ENCODE measurements around the gene ZNF862. TPM values are rescaled to one million over a fixed set of nuclear protein-coding genes. Genes with fewer than 3 reads are reported as not detected.

ZNF862 gene
- polyA plus RNA-seq, 4 donors: 3.2 to 12.6 (median 6.6) TPM

DNA sequence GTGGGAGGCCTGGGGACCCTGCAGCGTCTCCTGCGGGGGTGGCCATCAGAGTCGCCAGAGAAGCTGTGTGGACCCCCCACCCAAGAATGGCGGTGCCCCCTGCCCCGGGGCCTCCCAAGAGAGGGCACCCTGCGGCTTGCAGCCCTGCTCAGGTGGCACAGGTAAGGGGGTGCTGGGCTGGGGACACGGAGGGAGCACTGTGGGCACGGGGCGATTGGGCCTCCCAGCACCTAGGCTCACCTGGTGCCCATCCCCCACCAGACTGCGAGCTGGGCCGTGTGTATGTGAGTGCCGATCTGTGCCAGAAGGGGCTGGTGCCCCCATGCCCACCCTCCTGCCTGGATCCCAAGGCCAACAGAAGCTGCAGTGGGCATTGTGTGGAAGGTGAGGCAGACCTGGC lies 35.2 kb upstream of the ZNF862 start:
- DNase-seq: no peak
- WGBS, 3 donors: 84 to 90% (median 85%) methylated on average over 11 to 12 of the region's 12 CpGs
- H3K9me3 ChIP-seq (ENCODE audit: control insufficient read depth in 2 of 2, insufficient read depth in 1 of 2, low read depth in 1 of 2, low read length in 1 of 2): no peaks in the 10 kb centered on the region
- H3K27me3 ChIP-seq (ENCODE audit: control insufficient read depth in 3 of 3, insufficient read depth in 3 of 3, low read length in 3 of 3): peaks cover 0 to 4% (median 0%) of the 10 kb centered on the region in 3 donors
- no peaks in the 10 kb centered on the region for H3K36me3 ChIP-seq (ENCODE audit: control insufficient read depth in 3 of 3, insufficient read depth in 2 of 3, low read depth in 1 of 3, low read length in 3 of 3)
- H3K27ac ChIP-seq (ENCODE audit: low read depth in 1 of 3, low read length in 2 of 3): no peak overlapping the region
- H3K4me1 ChIP-seq (ENCODE audit: control insufficient read depth in 3 of 3, insufficient read depth in 2 of 3, low read depth in 1 of 3, low read length in 2 of 3): no peaks in the 10 kb centered on the region
- FAIRE-seq: no peak
- no peak overlapping the region for H3K4me3 ChIP-seq (ENCODE audit: low read depth in 1 of 3, low read length in 3 of 3)

DNA sequence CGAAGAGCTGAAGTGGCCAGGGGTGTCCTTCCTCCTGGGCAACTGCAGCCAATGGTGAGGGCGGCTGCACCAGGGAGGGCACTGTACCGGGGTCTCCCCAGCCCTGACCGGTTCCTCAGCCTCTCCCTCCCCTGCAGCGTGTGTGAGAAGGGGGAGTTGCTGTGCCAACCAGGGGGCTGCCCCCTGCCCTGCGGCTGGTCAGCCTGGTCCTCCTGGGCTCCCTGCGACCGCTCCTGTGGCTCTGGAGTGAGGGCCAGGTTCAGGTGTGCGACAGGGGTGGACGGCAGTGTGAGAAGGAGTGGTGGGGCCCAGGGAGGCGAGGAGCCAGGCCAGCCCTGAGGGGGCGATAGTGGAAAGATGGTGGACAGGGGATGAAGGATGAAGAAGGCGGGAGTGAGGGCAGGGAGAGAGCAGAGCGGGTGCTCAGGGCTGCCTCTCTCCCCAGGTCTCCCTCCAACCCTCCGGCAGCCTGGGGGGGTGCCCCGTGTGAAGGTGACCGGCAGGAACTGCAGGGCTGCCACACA lies 34.6 kb upstream of the ZNF862 start:
- no peaks in the 10 kb centered on the region for H3K4me1 ChIP-seq (ENCODE audit: control insufficient read depth in 3 of 3, insufficient read depth in 2 of 3, low read depth in 1 of 3, low read length in 2 of 3)
- no peak for FAIRE-seq
- peaks cover 0 to 4% (median 0%) of the 10 kb centered on the region in 3 donors for H3K27me3 ChIP-seq (ENCODE audit: control insufficient read depth in 3 of 3, insufficient read depth in 3 of 3, low read length in 3 of 3)
- H3K36me3 ChIP-seq (ENCODE audit: control insufficient read depth in 3 of 3, insufficient read depth in 2 of 3, low read depth in 1 of 3, low read length in 3 of 3): no peaks in the 10 kb centered on the region
- no peak overlapping the region for H3K27ac ChIP-seq (ENCODE audit: low read depth in 1 of 3, low read length in 2 of 3)
- DNase-seq: no peak
- 71 to 77% (median 76%) methylated on average over 15 to 17 of the region's 17 CpGs for WGBS, 3 donors
- H3K9me3 ChIP-seq (ENCODE audit: control insufficient read depth in 2 of 2, insufficient read depth in 1 of 2, low read depth in 1 of 2, low read length in 1 of 2): no peaks in the 10 kb centered on the region
- H3K4me3 ChIP-seq (ENCODE audit: low read depth in 1 of 3, low read length in 3 of 3): no peak overlapping the region

GRCh38 chr7:149804106-149804505 lies 34.1 kb upstream of the ZNF862 start:
- Histone ChIP-seq H3K27me3 (ENCODE audit: control insufficient read depth in 3 of 3, insufficient read depth in 3 of 3, low read length in 3 of 3) (peaks cover 0 to 4% (median 0%) of the 10 kb centered on the region in 3 donors), H3K9me3 (ENCODE audit: control insufficient read depth in 2 of 2, insufficient read depth in 1 of 2, low read depth in 1 of 2, low read length in 1 of 2) (no peaks in the 10 kb centered on the region), H3K27ac (ENCODE audit: low read depth in 1 of 3, low read length in 2 of 3) (no peak overlapping the region), H3K4me3 (ENCODE audit: low read depth in 1 of 3, low read length in 3 of 3) (no peak overlapping the region), H3K4me1 (ENCODE audit: control insufficient read depth in 3 of 3, insufficient read depth in 2 of 3, low read depth in 1 of 3, low read length in 2 of 3) (no peaks in the 10 kb centered on the region), H3K36me3 (ENCODE audit: control insufficient read depth in 3 of 3, insufficient read depth in 2 of 3, low read depth in 1 of 3, low read length in 3 of 3) (no peaks in the 10 kb centered on the region)
- no peak for FAIRE-seq
- DNase-seq: no peak
- WGBS, 3 donors: 67 to 76% (median 68%) methylated on average over 9 of the region's 9 CpGs

DNA sequence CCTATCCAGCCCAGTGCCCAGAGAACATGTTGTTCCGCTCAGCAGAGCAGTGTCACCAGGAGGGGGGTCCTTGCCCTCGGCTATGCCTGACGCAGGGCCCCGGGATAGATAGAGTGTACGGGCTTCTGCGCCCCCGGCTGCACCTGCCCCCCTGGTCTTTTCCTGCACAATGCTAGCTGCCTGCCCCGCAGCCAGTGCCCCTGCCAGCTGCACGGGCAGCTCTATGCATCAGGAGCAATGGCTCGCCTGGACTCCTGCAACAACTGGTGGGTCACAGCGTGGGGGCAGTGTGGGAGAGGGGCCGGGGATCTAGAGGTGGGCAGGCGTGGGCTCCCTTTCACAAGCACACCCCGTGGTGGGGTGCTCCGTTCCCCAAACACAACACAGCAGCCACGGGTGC lies 31.4 kb upstream of the ZNF862 start:
- Histone ChIP-seq H3K27ac (ENCODE audit: low read depth in 1 of 3, low read length in 2 of 3) (no peak overlapping the region), H3K4me3 (ENCODE audit: low read depth in 1 of 3, low read length in 3 of 3) (no peak overlapping the region), H3K36me3 (ENCODE audit: control insufficient read depth in 3 of 3, insufficient read depth in 2 of 3, low read depth in 1 of 3, low read length in 3 of 3) (no peaks in the 10 kb centered on the region), H3K4me1 (ENCODE audit: control insufficient read depth in 3 of 3, insufficient read depth in 2 of 3, low read depth in 1 of 3, low read length in 2 of 3) (no peaks in the 10 kb centered on the region), H3K27me3 (ENCODE audit: control insufficient read depth in 3 of 3, insufficient read depth in 3 of 3, low read length in 3 of 3) (peaks cover 0 to 4% (median 0%) of the 10 kb centered on the region in 3 donors), H3K9me3 (ENCODE audit: control insufficient read depth in 2 of 2, insufficient read depth in 1 of 2, low read depth in 1 of 2, low read length in 1 of 2) (no peaks in the 10 kb centered on the region)
- 63 to 78% (median 71%) methylated on average over 14 to 16 of the region's 16 CpGs for WGBS, 3 donors
- DNase-seq (no peak), FAIRE-seq (no peak)

DNA sequence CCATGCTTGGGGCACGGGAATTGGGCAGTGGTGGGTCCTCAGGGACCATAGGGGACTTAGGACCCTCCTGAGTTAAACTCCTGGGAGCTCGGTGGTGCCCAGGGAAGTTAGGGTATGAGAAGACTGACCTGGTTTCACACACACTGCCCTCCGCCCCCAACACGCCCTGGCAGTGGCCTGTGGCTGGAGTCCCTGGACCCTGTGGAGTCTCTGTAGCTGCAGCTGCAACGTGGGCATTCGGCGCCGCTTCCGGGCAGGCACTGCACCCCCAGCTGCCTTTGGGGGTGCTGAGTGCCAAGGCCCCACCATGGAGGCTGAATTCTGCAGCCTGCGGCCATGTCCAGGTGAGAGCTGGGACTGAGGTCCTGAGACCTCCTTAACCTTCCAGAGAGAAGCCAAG lies 29.9 kb upstream of the ZNF862 start:
- WGBS, 3 donors: 73 to 88% (median 80%) methylated on average over 10 of the region's 10 CpGs

DNA sequence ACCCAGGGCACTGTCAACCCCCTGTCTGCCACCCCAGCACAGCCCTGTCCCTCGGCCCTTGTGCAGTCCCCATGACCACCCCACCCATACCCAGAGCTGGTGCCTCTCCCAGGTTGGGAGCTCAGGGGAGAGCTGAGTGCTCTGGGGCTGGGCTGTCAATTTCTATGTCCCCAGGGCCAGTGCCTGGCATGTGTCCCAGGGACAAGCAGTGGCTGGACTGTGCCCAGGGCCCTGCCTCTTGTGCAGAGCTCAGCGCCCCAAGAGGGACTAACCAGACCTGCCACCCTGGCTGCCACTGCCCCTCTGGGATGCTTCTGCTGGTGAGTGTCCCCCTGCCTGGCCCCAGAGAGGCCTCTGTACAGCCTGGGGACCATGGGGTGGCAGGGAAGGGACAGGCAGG lies 29.0 kb upstream of the ZNF862 start:
- 53 to 86% (median 69%) methylated on average over 2 of the region's 2 CpGs for WGBS, 3 donors
- H3K27ac ChIP-seq (ENCODE audit: low read depth in 1 of 3, low read length in 2 of 3): no peak overlapping the region
- H3K4me1 ChIP-seq (ENCODE audit: control insufficient read depth in 3 of 3, insufficient read depth in 2 of 3, low read depth in 1 of 3, low read length in 2 of 3): no peaks in the 10 kb centered on the region
- DNase-seq: no peak
- H3K27me3 ChIP-seq (ENCODE audit: control insufficient read depth in 3 of 3, insufficient read depth in 3 of 3, low read length in 3 of 3): no peaks in the 10 kb centered on the region
- H3K4me3 ChIP-seq (ENCODE audit: low read depth in 1 of 3, low read length in 3 of 3): no peak overlapping the region
- no peaks in the 10 kb centered on the region for H3K36me3 ChIP-seq (ENCODE audit: control insufficient read depth in 3 of 3, insufficient read depth in 2 of 3, low read depth in 1 of 3, low read length in 3 of 3)
- no peaks in the 10 kb centered on the region for H3K9me3 ChIP-seq (ENCODE audit: control insufficient read depth in 2 of 2, insufficient read depth in 1 of 2, low read depth in 1 of 2, low read length in 1 of 2)
- FAIRE-seq: no peak

More for the DNA sequence above, 29.9 kb upstream of the ZNF862 start:
- Histone ChIP-seq H3K36me3 (ENCODE audit: control insufficient read depth in 3 of 3, insufficient read depth in 2 of 3, low read depth in 1 of 3, low read length in 3 of 3) (no peaks in the 10 kb centered on the region), H3K27me3 (ENCODE audit: control insufficient read depth in 3 of 3, insufficient read depth in 3 of 3, low read length in 3 of 3) (no peaks in the 10 kb centered on the region), H3K4me3 (ENCODE audit: low read depth in 1 of 3, low read length in 3 of 3) (no peak overlapping the region), H3K9me3 (ENCODE audit: control insufficient read depth in 2 of 2, insufficient read depth in 1 of 2, low read depth in 1 of 2, low read length in 1 of 2) (no peaks in the 10 kb centered on the region), H3K4me1 (ENCODE audit: control insufficient read depth in 3 of 3, insufficient read depth in 2 of 3, low read depth in 1 of 3, low read length in 2 of 3) (no peaks in the 10 kb centered on the region), H3K27ac (ENCODE audit: low read depth in 1 of 3, low read length in 2 of 3) (no peak overlapping the region)
- FAIRE-seq (no peak), DNase-seq (no peak)

GRCh38 chr7:149811221-149811620 lies 27.0 kb upstream of the ZNF862 start:
- no peaks in the 10 kb centered on the region for H3K4me1 ChIP-seq (ENCODE audit: control insufficient read depth in 3 of 3, insufficient read depth in 2 of 3, low read depth in 1 of 3, low read length in 2 of 3)
- no peak for FAIRE-seq
- no peak overlapping the region for H3K4me3 ChIP-seq (ENCODE audit: low read depth in 1 of 3, low read length in 3 of 3)
- WGBS, 3 donors: 26 to 41% (median 36%) methylated on average over 3 of the region's 3 CpGs
- no peak for DNase-seq
- no peaks in the 10 kb centered on the region for H3K36me3 ChIP-seq (ENCODE audit: control insufficient read depth in 3 of 3, insufficient read depth in 2 of 3, low read depth in 1 of 3, low read length in 3 of 3)
- H3K9me3 ChIP-seq (ENCODE audit: control insufficient read depth in 2 of 2, insufficient read depth in 1 of 2, low read depth in 1 of 2, low read length in 1 of 2): no peaks in the 10 kb centered on the region
- no peaks in the 10 kb centered on the region for H3K27me3 ChIP-seq (ENCODE audit: control insufficient read depth in 3 of 3, insufficient read depth in 3 of 3, low read length in 3 of 3)
- H3K27ac ChIP-seq (ENCODE audit: low read depth in 1 of 3, low read length in 2 of 3): no peak overlapping the region

DNA sequence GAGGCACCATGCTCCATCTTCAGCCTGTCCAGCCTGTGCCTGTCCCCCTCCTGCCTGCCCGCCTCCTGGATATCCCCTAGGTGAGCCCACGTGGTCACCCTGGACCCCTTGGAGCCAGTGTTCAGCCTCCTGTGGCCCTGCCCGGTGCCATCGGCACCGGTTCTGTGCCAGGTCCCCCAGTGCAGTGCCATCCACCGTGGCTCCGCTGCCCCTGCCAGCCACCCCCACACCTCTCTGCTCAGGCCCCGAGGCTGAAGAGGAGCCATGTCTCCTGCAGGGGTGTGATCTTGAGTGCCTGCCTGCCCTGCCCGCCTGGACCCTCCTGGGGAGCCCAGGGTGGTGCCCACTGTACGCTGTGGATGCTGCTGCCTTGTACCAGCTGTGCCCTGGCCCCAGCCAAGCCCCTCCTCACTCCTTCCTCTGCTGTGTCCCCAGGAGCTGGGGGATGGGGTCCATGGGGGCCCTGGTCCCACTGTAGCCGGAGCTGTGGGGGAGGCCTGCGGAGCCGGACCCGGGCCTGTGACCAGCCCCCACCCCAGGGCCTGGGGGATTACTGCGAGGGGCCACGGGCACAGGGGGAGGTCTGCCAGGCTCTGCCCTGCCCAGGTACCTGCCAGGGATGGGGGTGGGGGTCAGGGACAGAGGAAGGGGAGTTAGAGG lies 26.2 kb upstream of the ZNF862 start:
- H3K9me3 ChIP-seq (ENCODE audit: control insufficient read depth in 2 of 2, insufficient read depth in 1 of 2, low read depth in 1 of 2, low read length in 1 of 2): no peaks in the 10 kb centered on the region
- H3K27me3 ChIP-seq (ENCODE audit: control insufficient read depth in 3 of 3, insufficient read depth in 3 of 3, low read length in 3 of 3): no peaks in the 10 kb centered on the region
- FAIRE-seq: no peak
- no peak for DNase-seq
- no peak overlapping the region for H3K27ac ChIP-seq (ENCODE audit: low read depth in 1 of 3, low read length in 2 of 3)
- no peaks in the 10 kb centered on the region for H3K36me3 ChIP-seq (ENCODE audit: control insufficient read depth in 3 of 3, insufficient read depth in 2 of 3, low read depth in 1 of 3, low read length in 3 of 3)
- WGBS, 3 donors: 85 to 90% (median 86%) methylated on average over 13 to 16 of the region's 16 CpGs
- no peak overlapping the region for H3K4me3 ChIP-seq (ENCODE audit: low read depth in 1 of 3, low read length in 3 of 3)
- no peaks in the 10 kb centered on the region for H3K4me1 ChIP-seq (ENCODE audit: control insufficient read depth in 3 of 3, insufficient read depth in 2 of 3, low read depth in 1 of 3, low read length in 2 of 3)

All from small intestine (tissue), 7 donors.